Ectodermal cell (in vitro differentiated cells): ENCODE data around the gene A4GALT.

Experiments used
- H3K27ac ChIP-seq: 2 replicates; pipeline ENCODE4 v1.7.0; 2013; ENCODE audit warnings: mild to moderate bottlenecking, low read depth, low read length; ENCODE audit not compliant: insufficient read depth, poor library complexity, severe bottlenecking
- H3K27me3 ChIP-seq: 2 replicates; pipeline ENCODE4 v1.7.0; 2013; ENCODE audit warnings: mild to moderate bottlenecking, low read length; ENCODE audit not compliant: insufficient read depth, control insufficient read depth, poor library complexity, severe bottlenecking
- H3K36me3 ChIP-seq: one replicate; pipeline ENCODE4 v1.7.0; 2013; ENCODE audit warnings: low read length; ENCODE audit not compliant: control insufficient read depth, insufficient read depth
- H3K4me1 ChIP-seq: one replicate; pipeline ENCODE4 v1.7.0; 2013; ENCODE audit warnings: low read length; ENCODE audit not compliant: control insufficient read depth, insufficient read depth
- H3K4me3 ChIP-seq: 2 replicates; pipeline ENCODE4 v1.7.0; 2013; ENCODE audit warnings: low read depth, low read length, control low read depth; ENCODE audit not compliant: insufficient read depth
- H3K9me3 ChIP-seq: 2 replicates; pipeline ENCODE4 v1.7.0; 2013; ENCODE audit warnings: mild to moderate bottlenecking, low read length, moderate library complexity; ENCODE audit not compliant: control insufficient read depth
- WGBS, 2 experiments: methylation state at CpG; one replicate each; pipeline ENCODE4 v1.1.7; 2013; ENCODE audit warnings: missing lambda C conversion rate in 2 of 2; 5-methylcytosine and 5-hydroxymethylcytosine counted together

Gene A4GALT

GRCh38 chr22:42719133-42719532 is 1.5 kb downstream of the A4GALT start:
- 62 to 70% methylated on average over 2 of the region's 2 CpGs for WGBS, 2 experiments
- peak overlapping the region; percentile 59 for H3K4me3 ChIP-seq

GRCh38 chr22:42717197-42717928 is 3.3 kb downstream of the A4GALT start:
- Histone ChIP-seq H3K9me3 (no peaks in the 10 kb centered on the region), H3K27me3 (peaks cover 39% of the 10 kb centered on the region), H3K36me3 (no peaks in the 10 kb centered on the region), H3K27ac (no peak overlapping the region), H3K4me3 (no peak overlapping the region), H3K4me1 (peaks cover 9% of the 10 kb centered on the region)
- WGBS, 2 experiments: 46 to 52% methylated on average over 8 of the region's 8 CpGs

More at GRCh38 chr22:42719133-42719532, 1.5 kb downstream of the A4GALT start:
- no peak overlapping the region for H3K27ac ChIP-seq
- H3K9me3 ChIP-seq: no peaks in the 10 kb centered on the region
- H3K36me3 ChIP-seq: no peaks in the 10 kb centered on the region
- peaks cover 44% of the 10 kb centered on the region for H3K27me3 ChIP-seq
- peaks cover 9% of the 10 kb centered on the region for H3K4me1 ChIP-seq

- Histone ChIP-seq H3K4me1 (peaks cover 9% of the 10 kb centered on the region), H3K27ac (no peak overlapping the region), H3K36me3 (no peaks in the 10 kb centered on the region), H3K9me3 (no peaks in the 10 kb centered on the region), H3K27me3 (peaks cover 33% of the 10 kb centered on the region), H3K4me3 (no peak overlapping the region)
- 92% methylated on average over 5 of the region's 5 CpGs for WGBS, 2 experiments
These were observed 4.0 kb downstream of the A4GALT start for GRCh38 chr22:42716649-42717127.

GRCh38 chr22:42716221-42716620 is 4.4 kb downstream of the A4GALT start:
- no peaks in the 10 kb centered on the region for H3K9me3 ChIP-seq
- H3K4me3 ChIP-seq: no peak overlapping the region
- H3K27ac ChIP-seq: no peak overlapping the region
- H3K36me3 ChIP-seq: no peaks in the 10 kb centered on the region
- peaks cover 28% of the 10 kb centered on the region for H3K27me3 ChIP-seq
- 93 to 97% methylated on average over 6 of the region's 6 CpGs for WGBS, 2 experiments
- H3K4me1 ChIP-seq: peaks cover 9% of the 10 kb centered on the region

- H3K27me3 ChIP-seq: peaks cover 15% of the 10 kb centered on the region
- 84 to 91% methylated on average over 3 to 4 of the region's 4 CpGs for WGBS, 2 experiments
- no peak overlapping the region for H3K4me3 ChIP-seq
- H3K27ac ChIP-seq: no peak overlapping the region
- no peaks in the 10 kb centered on the region for H3K36me3 ChIP-seq
- H3K9me3 ChIP-seq: no peaks in the 10 kb centered on the region
- peaks cover 9% of the 10 kb centered on the region for H3K4me1 ChIP-seq
These were observed 5.8 kb downstream of the A4GALT start for GRCh38 chr22:42714768-42715390.

GRCh38 chr22:42714308-42714707 is 6.4 kb downstream of the A4GALT start:
- no peaks in the 10 kb centered on the region for H3K36me3 ChIP-seq
- no peaks in the 10 kb centered on the region for H3K9me3 ChIP-seq
- no peak overlapping the region for H3K27ac ChIP-seq
- peaks cover 9% of the 10 kb centered on the region for H3K27me3 ChIP-seq
- 89 to 94% methylated on average over 7 of the region's 7 CpGs for whole genome bisulfite sequencing, 2 experiments
- H3K4me3 ChIP-seq: no peak overlapping the region
- peaks cover 5% of the 10 kb centered on the region for H3K4me1 ChIP-seq

- H3K4me1 ChIP-seq: no peaks in the 10 kb centered on the region
- H3K27ac ChIP-seq: no peak overlapping the region
- H3K4me3 ChIP-seq: no peak overlapping the region
- no peaks in the 10 kb centered on the region for H3K36me3 ChIP-seq
- H3K27me3 ChIP-seq: no peaks in the 10 kb centered on the region
- no peaks in the 10 kb centered on the region for H3K9me3 ChIP-seq
- whole genome bisulfite sequencing, 2 experiments: 91 to 94% methylated on average over 19 of the region's 19 CpGs
These were observed 8.5 kb downstream of the A4GALT start for GRCh38 chr22:42711895-42712837.

GRCh38 chr22:42711281-42711731 is 9.4 kb downstream of the A4GALT start:
- no peaks in the 10 kb centered on the region for H3K9me3 ChIP-seq
- no peak overlapping the region for H3K27ac ChIP-seq
- no peaks in the 10 kb centered on the region for H3K27me3 ChIP-seq
- WGBS, 2 experiments: 93 to 95% methylated on average over 3 of the region's 3 CpGs
- H3K36me3 ChIP-seq: no peaks in the 10 kb centered on the region
- no peaks in the 10 kb centered on the region for H3K4me1 ChIP-seq
- H3K4me3 ChIP-seq: no peak overlapping the region

GRCh38 chr22:42708417-42708816 is 12.3 kb downstream of the A4GALT start:
- no peak overlapping the region for H3K27ac ChIP-seq
- no peaks in the 10 kb centered on the region for H3K9me3 ChIP-seq
- no peaks in the 10 kb centered on the region for H3K27me3 ChIP-seq
- no peak overlapping the region for H3K4me3 ChIP-seq
- 91 to 97% methylated on average over 1 of the region's 3 CpGs for WGBS, 2 experiments
- no peaks in the 10 kb centered on the region for H3K4me1 ChIP-seq
- no peaks in the 10 kb centered on the region for H3K36me3 ChIP-seq

- H3K9me3 ChIP-seq: no peaks in the 10 kb centered on the region
- H3K36me3 ChIP-seq: no peaks in the 10 kb centered on the region
- WGBS, 2 experiments: 90 to 92% methylated on average over 2 of the region's 2 CpGs
- H3K4me1 ChIP-seq: no peaks in the 10 kb centered on the region
- no peak overlapping the region for H3K4me3 ChIP-seq
- H3K27ac ChIP-seq: no peak overlapping the region
- H3K27me3 ChIP-seq: no peaks in the 10 kb centered on the region
These were observed 13.2 kb downstream of the A4GALT start for GRCh38 chr22:42707496-42707895.
